ENCODE measurements around the gene NKTR. TPM values are rescaled to one million over a fixed set of nuclear protein-coding genes. Genes with fewer than 3 reads are reported as not detected.
A peak's percentile ranks its signal among the peaks of the same experiment; 100 is the strongest.

Gene NKTR
- total and polyA plus RNA-seq, 7 donors: 9.0 to 23.0 (median 14.1) TPM

GRCh38 chr3:42664438-42664803 lies 63.9 kb downstream of the NKTR start:
- Histone ChIP-seq H3K27me3 (ENCODE audit: insufficient read depth in 3 of 3, low read length in 2 of 3) (no peaks in the 10 kb centered on the region), H3K27ac (no peak overlapping the region), H3K4me1 (peaks cover 56% of the 10 kb centered on the region), H3K9me3 (no peaks in the 10 kb centered on the region), H3K4me3 (no peak overlapping the region), H3K36me3 (ENCODE audit: insufficient read depth in 1 of 2, low read depth in 1 of 2) (peaks cover 0 to 20% of the 10 kb centered on the region in 2 donors)
- TF ChIP-seq CTCF (IDR thresholded peaks at IDR 0.05): no peak
- intact Hi-C loops (cut with DNase I): no loop called here
- WGBS, 3 donors: 70 to 96% (median 82%) methylated on average over 15 to 19 of the region's 19 CpGs
- DNase-seq (no peak), ATAC-seq (no peak)

- no peak for ATAC-seq
- WGBS, 3 donors: 74 to 78% (median 77%) methylated on average over 15 of the region's 15 CpGs
- peaks cover 0 to 13% of the 10 kb centered on the region in 2 donors for H3K36me3 ChIP-seq (ENCODE audit: insufficient read depth in 1 of 2, low read depth in 1 of 2)
- no peak for DNase-seq
- no peaks in the 10 kb centered on the region for H3K27me3 ChIP-seq (ENCODE audit: insufficient read depth in 3 of 3, low read length in 2 of 3)
- intact Hi-C loops (cut with DNase I): no loop called here
- peak overlapping the region; percentile 78 for H3K27ac ChIP-seq
- no peak for TF ChIP-seq CTCF (IDR thresholded peaks at IDR 0.05)
- H3K4me1 ChIP-seq: peaks cover 49% of the 10 kb centered on the region
- no peak overlapping the region for H3K4me3 ChIP-seq
- H3K9me3 ChIP-seq: no peaks in the 10 kb centered on the region
Observed at GRCh38 chr3:42665050-42665878, 64.8 kb downstream of the NKTR start.

- Histone ChIP-seq H3K4me1 (peaks cover 49% of the 10 kb centered on the region), H3K36me3 (ENCODE audit: insufficient read depth in 1 of 2, low read depth in 1 of 2) (peaks cover 0 to 13% of the 10 kb centered on the region in 2 donors), H3K4me3 (no peak overlapping the region), H3K27me3 (ENCODE audit: insufficient read depth in 3 of 3, low read length in 2 of 3) (no peaks in the 10 kb centered on the region), H3K9me3 (no peaks in the 10 kb centered on the region), H3K27ac (peak overlapping the region; percentile 78)
- intact Hi-C loops (cut with DNase I): no loop called here
- 34 to 63% (median 36%) methylated on average over 6 to 8 of the region's 8 CpGs for WGBS, 3 donors
- TF ChIP-seq CTCF (IDR thresholded peaks at IDR 0.05): no peak
- DNase-seq (no peak), ATAC-seq (peak; percentile 1 to 29 (median 4))
Observed at GRCh38 chr3:42666022-42666421, 65.5 kb downstream of the NKTR start.

- H3K4me3 ChIP-seq: no peak overlapping the region
- intact Hi-C loops (cut with DNase I): no loop called here
- no peak for TF ChIP-seq CTCF (IDR thresholded peaks at IDR 0.05)
- H3K9me3 ChIP-seq: no peaks in the 10 kb centered on the region
- no peaks in the 10 kb centered on the region for H3K27me3 ChIP-seq (ENCODE audit: insufficient read depth in 3 of 3, low read length in 2 of 3)
- 25 to 37% (median 37%) methylated on average over 4 of the region's 4 CpGs for WGBS, 3 donors
- peaks cover 0 to 13% of the 10 kb centered on the region in 2 donors for H3K36me3 ChIP-seq (ENCODE audit: insufficient read depth in 1 of 2, low read depth in 1 of 2)
- peaks cover 43% of the 10 kb centered on the region for H3K4me1 ChIP-seq
- peak overlapping the region; percentile 78 for H3K27ac ChIP-seq
- DNase-seq: peak; percentile 35 to 74
- ATAC-seq: peak; percentile 36 to 70 (median 54)
Observed at GRCh38 chr3:42666577-42666998, 66.1 kb downstream of the NKTR start.
